ENCODE results near the gene KRTAP10-12. TPM values are rescaled to one million over a fixed set of nuclear protein-coding genes. Genes with fewer than 3 reads are reported as not detected.

The KRTAP10-12 gene
- total RNA-seq, 2 donors from 2014 or later, result not detected

GRCh38 chr21:44706706-44707581, 10.0 kb downstream of the KRTAP10-12 start:
- WGBS, result 8% methylated on average over 45 of the region's 46 CpGs
- intact Hi-C loops (cut with DNase I), result no loop called here

GRCh38 chr21:44708213-44708865, 11.4 kb downstream of the KRTAP10-12 start:
- no peak overlapping the region for H3K27ac ChIP-seq
- H3K4me3 ChIP-seq, result no peak overlapping the region
- H3K27me3 ChIP-seq (replicated peaks; ENCODE audit: insufficient read depth), result peaks cover 40% of the 10 kb centered on the region
- TF ChIP-seq POLR2AphosphoS5 (IDR thresholded peaks at IDR 0.05) (no peak), POLR2A (IDR thresholded peaks at IDR 0.05) (no peak), CTCF (IDR thresholded peaks at IDR 0.05) (no peak)
- WGBS, result 16% methylated on average over 13 of the region's 13 CpGs
- H3K9me3 ChIP-seq, result no peaks in the 10 kb centered on the region
- H3K36me3 ChIP-seq, result no peaks in the 10 kb centered on the region
- no peak for DNase-seq (ENCODE audit: low spot score)
- H3K4me1 ChIP-seq (replicated peaks), result no peaks in the 10 kb centered on the region
- intact Hi-C loops (cut with DNase I), result no loop called here

More at GRCh38 chr21:44706706-44707581, 10.0 kb downstream of the KRTAP10-12 start:
- no peak overlapping the region for H3K27ac ChIP-seq
- no peaks in the 10 kb centered on the region for H3K4me1 ChIP-seq (replicated peaks)
- no peak for TF ChIP-seq POLR2A (IDR thresholded peaks at IDR 0.05)
- no peak for TF ChIP-seq POLR2AphosphoS5 (IDR thresholded peaks at IDR 0.05)
- no peak for TF ChIP-seq CTCF (IDR thresholded peaks at IDR 0.05)
- H3K4me3 ChIP-seq, result no peak overlapping the region
- no peaks in the 10 kb centered on the region for H3K36me3 ChIP-seq
- H3K27me3 ChIP-seq (replicated peaks; ENCODE audit: insufficient read depth), result peaks cover 28% of the 10 kb centered on the region
- H3K9me3 ChIP-seq, result no peaks in the 10 kb centered on the region
- no peak for DNase-seq (ENCODE audit: low spot score)

DNA sequence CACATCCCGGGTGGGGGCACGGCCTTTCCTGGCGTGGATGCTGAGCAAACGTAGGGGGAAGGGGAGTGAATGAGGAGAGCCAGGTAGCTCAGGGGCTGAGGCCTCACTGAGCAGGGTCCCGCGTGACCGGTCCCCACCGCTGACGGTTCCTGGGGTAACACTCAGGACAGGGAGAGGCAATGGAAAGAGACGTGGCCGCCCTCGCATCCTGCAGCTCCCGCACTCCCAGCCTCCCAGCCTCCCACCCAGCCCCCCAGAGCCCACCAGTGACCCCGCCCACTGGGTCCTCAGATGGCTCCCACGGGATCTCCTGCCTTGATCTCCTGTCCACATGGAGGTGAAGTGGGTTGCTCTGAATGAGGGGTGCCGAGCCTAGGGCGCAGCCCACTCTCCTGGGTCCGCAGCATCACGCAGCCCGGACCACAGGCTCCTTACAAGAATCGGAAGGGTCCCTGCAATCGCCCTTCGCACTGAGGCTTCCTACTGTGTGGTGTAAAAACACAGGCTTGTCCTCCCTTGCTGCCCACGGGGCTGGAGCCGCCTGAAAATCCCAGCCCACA, 12.0 kb downstream of the KRTAP10-12 start:
- H3K9me3 ChIP-seq, result no peaks in the 10 kb centered on the region
- no peaks in the 10 kb centered on the region for H3K36me3 ChIP-seq
- no peaks in the 10 kb centered on the region for H3K4me1 ChIP-seq (replicated peaks)
- 7% methylated on average over 25 of the region's 25 CpGs for WGBS
- no peak overlapping the region for H3K4me3 ChIP-seq
- TF ChIP-seq POLR2A (IDR thresholded peaks at IDR 0.05) (no peak), POLR2AphosphoS5 (IDR thresholded peaks at IDR 0.05) (no peak), CTCF (IDR thresholded peaks at IDR 0.05) (no peak)
- H3K27ac ChIP-seq, result no peak overlapping the region
- peaks cover 44% of the 10 kb centered on the region for H3K27me3 ChIP-seq (replicated peaks; ENCODE audit: insufficient read depth)
- intact Hi-C loops (cut with DNase I), result no loop called here
- DNase-seq (ENCODE audit: low spot score), result no peak

- WGBS, result 1% methylated on average over 44 of the region's 45 CpGs
- no peak for DNase-seq (ENCODE audit: low spot score)
- intact Hi-C loops (cut with DNase I), result no loop called here
- no peaks in the 10 kb centered on the region for H3K36me3 ChIP-seq
- no peaks in the 10 kb centered on the region for H3K9me3 ChIP-seq
- H3K4me3 ChIP-seq, result no peak overlapping the region
- TF ChIP-seq POLR2AphosphoS5 (IDR thresholded peaks at IDR 0.05), result no peak
- no peak for TF ChIP-seq POLR2A (IDR thresholded peaks at IDR 0.05)
- TF ChIP-seq CTCF (IDR thresholded peaks at IDR 0.05), result no peak
- H3K27ac ChIP-seq, result no peak overlapping the region
- peaks cover 45% of the 10 kb centered on the region for H3K27me3 ChIP-seq (replicated peaks; ENCODE audit: insufficient read depth)
- no peaks in the 10 kb centered on the region for H3K4me1 ChIP-seq (replicated peaks)
These were observed 12.7 kb downstream of the KRTAP10-12 start for GRCh38 chr21:44709426-44710293.

Measured in prostate gland (tissue), 2 donors.